Chondrocyte (in vitro differentiated cells): ENCODE data around the gene S100A16. TPM values are rescaled to one million over a fixed set of nuclear protein-coding genes. Genes with fewer than 3 reads are reported as not detected.
A peak's percentile ranks its signal among the peaks of the same experiment; 100 is the strongest.
"Not testable (repeated sequence)": the region's sequence is repeated elsewhere in the genome, so short reads cannot be mapped to it uniquely, and the experiment has no call there.

Experiments
- DNase-seq: peaks from one replicate; pipeline ENCODE4 v3.0.0; 2021; ENCODE audit warnings: mixed read lengths, low spot score
- H3K27ac Mint-ChIP-seq: one replicate; pipeline ENCODE4 v1.8.0; 2021; ENCODE audit warnings: mild to moderate bottlenecking, moderate library complexity, mixed read lengths; ENCODE audit not compliant: unreplicated experiment
- H3K27me3 Mint-ChIP-seq: 2 replicates; pipeline ENCODE4 v1.8.0; 2021; ENCODE audit warnings: low read depth, mixed read lengths
- H3K36me3 Mint-ChIP-seq: 2 replicates; pipeline ENCODE4 v1.8.0; 2021; ENCODE audit warnings: low read depth, mixed read lengths
- H3K4me1 Mint-ChIP-seq: 2 replicates; pipeline ENCODE4 v1.8.0; 2021; ENCODE audit warnings: low read depth, mild to moderate bottlenecking, mixed read lengths
- H3K4me3 Mint-ChIP-seq: one replicate; pipeline ENCODE4 v1.8.0; 2021; ENCODE audit warnings: mild to moderate bottlenecking, moderate library complexity, mixed read lengths; ENCODE audit not compliant: unreplicated experiment
- H3K9me3 Mint-ChIP-seq: 2 replicates; pipeline ENCODE4 v1.8.0; 2021; ENCODE audit warnings: low read depth, mixed read lengths
- total RNA-seq: library from RNA; stranded (reverse); gene quantifications from 3 replicates; pipeline ENCODE4 v1.2.1, GENCODE V29; 2021
- TF ChIP-seq, protein P1 (sequence below): fragments of 200-600 bp; sonication (generic); IDR thresholded peaks from 2 replicates; pipeline ENCODE4 v1.5.0; 2021; ENCODE audit warnings: antibody characterized with exemption, mild to moderate bottlenecking, moderate library complexity

The S100A16 gene
- total RNA-seq, 1 donor from 2014 or later: 111 TPM

DNA sequence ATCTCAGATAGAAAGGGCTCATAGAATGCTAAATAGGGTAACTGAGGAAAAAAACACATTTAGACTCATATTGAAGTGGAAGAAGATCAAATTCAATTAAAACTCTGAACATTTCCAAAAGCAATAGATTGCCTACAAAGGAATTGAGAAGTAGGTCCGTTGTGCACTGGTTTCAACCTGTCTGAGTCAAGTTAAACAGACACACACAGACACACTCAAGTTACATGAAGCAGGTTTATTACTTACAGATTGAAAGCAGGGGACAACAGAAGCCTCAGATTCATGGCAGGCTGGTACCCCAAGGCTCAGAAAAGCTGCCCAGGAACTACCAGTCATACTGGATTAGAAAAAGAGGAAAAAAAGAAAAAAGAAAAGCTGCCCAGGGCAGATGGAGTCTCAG is 26.6 kb downstream of the S100A16 start:
- Mint-ChIP-seq H3K4me1 (peaks cover 11% of the 10 kb centered on the region), H3K36me3 (no peaks in the 10 kb centered on the region), H3K4me3 (no peak overlapping the region), H3K9me3 (no peaks in the 10 kb centered on the region), H3K27ac (peak overlapping the region; percentile 33), H3K27me3 (no peaks in the 10 kb centered on the region)
- DNase-seq: no peak
- TF ChIP-seq, protein P1, sequence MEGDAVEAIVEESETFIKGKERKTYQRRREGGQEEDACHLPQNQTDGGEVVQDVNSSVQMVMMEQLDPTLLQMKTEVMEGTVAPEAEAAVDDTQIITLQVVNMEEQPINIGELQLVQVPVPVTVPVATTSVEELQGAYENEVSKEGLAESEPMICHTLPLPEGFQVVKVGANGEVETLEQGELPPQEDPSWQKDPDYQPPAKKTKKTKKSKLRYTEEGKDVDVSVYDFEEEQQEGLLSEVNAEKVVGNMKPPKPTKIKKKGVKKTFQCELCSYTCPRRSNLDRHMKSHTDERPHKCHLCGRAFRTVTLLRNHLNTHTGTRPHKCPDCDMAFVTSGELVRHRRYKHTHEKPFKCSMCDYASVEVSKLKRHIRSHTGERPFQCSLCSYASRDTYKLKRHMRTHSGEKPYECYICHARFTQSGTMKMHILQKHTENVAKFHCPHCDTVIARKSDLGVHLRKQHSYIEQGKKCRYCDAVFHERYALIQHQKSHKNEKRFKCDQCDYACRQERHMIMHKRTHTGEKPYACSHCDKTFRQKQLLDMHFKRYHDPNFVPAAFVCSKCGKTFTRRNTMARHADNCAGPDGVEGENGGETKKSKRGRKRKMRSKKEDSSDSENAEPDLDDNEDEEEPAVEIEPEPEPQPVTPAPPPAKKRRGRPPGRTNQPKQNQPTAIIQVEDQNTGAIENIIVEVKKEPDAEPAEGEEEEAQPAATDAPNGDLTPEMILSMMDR: no peak

DNA sequence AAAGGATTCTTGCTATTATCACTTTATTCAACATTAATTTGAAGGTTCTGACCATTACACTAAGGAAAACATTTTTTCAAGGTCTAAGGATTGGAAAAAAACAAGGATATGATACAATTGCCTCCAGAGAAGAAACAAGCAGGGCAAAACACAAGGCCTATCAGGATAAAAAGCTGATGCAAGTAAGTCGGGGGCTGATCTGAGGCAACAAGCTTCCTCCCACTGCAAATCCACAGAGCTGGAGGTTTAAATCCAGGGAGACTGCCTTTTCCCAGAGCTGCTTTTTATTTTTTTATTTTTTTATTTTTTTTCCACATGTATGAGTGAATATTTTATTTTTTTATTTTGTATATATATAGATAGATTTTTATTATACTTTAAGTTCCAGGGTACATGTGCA is 27.9 kb downstream of the S100A16 start:
- no peak for DNase-seq
- no peaks in the 10 kb centered on the region for H3K9me3 Mint-ChIP-seq
- no peaks in the 10 kb centered on the region for H3K36me3 Mint-ChIP-seq
- H3K27me3 Mint-ChIP-seq: no peaks in the 10 kb centered on the region
- H3K27ac Mint-ChIP-seq: no peak overlapping the region
- TF ChIP-seq, protein P1: no peak
- H3K4me3 Mint-ChIP-seq: no peak overlapping the region
- peaks cover 11% of the 10 kb centered on the region for H3K4me1 Mint-ChIP-seq

DNA sequence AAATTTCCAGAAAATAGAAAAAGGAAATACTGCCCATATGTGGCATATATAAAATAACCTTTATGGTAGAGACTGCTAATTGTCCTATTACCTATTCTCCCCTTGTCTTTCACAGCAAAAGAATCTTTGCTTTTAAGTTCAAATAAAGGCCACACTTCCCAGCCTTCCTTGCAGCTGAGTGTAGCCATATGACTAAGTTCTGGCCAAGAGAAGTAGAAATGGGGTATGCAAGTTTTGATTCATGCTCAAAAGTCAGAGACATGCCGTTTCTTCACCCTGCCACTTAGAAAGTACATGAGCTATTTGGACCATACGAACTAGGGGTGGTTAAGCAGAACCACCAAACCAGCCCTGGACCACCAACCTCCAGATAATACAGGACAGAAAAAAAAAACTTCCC is 29.0 kb downstream of the S100A16 start:
- Mint-ChIP-seq H3K9me3 (no peaks in the 10 kb centered on the region), H3K4me3 (no peak overlapping the region), H3K4me1 (peaks cover 11% of the 10 kb centered on the region), H3K27ac (no peak overlapping the region), H3K36me3 (no peaks in the 10 kb centered on the region), H3K27me3 (no peaks in the 10 kb centered on the region)
- DNase-seq: no peak
- TF ChIP-seq, protein P1: no peak

DNA sequence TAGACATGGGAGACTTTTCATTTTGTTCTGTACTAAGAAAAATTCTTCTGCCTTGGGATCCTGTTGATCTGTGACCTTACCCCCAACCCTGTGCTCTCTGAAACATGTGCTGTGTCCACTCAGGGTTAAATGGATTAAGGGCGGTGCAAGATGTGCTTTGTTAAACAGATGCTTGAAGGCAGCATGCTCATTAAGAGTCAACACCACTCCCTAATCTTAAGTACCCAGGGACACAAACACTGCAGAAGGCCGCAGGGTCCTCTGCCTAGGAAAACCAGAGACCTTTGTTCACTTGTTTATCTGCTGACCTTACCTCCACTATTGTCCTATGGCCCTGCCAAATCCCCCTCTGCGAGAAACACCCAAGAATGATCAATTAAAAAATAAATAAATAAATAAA is 29.4 kb downstream of the S100A16 start:
- not testable (repeated sequence) for H3K27me3 Mint-ChIP-seq, H3K4me3 Mint-ChIP-seq, H3K36me3 Mint-ChIP-seq, H3K27ac Mint-ChIP-seq, DNase-seq, H3K9me3 Mint-ChIP-seq
- peaks cover 15% of the 10 kb centered on the region for H3K4me1 Mint-ChIP-seq

DNA sequence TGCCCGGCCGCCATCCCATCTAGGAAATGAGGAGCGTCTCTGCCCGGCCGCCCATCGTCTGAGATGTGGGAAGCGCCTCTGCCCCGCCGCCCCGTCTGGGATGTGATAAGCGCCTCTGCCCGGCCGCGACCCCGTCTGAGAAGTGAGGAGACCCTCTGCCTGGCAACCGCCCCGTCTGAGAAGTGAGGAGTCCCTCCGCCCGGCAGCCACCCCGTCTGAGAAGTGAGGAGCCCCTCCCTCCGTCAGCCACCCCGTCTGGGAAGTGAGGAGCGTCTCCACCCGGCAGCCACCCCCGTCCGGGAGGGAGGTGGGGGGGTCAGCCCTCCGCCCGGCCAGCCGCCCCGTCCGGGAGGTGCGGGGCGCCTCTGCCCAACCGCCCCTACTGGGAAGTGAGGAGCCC is 30.1 kb downstream of the S100A16 start:
- H3K4me1 Mint-ChIP-seq: peaks cover 21% of the 10 kb centered on the region
- not testable (repeated sequence) for H3K9me3 Mint-ChIP-seq, H3K27me3 Mint-ChIP-seq, H3K36me3 Mint-ChIP-seq, H3K27ac Mint-ChIP-seq, H3K4me3 Mint-ChIP-seq, DNase-seq

DNA sequence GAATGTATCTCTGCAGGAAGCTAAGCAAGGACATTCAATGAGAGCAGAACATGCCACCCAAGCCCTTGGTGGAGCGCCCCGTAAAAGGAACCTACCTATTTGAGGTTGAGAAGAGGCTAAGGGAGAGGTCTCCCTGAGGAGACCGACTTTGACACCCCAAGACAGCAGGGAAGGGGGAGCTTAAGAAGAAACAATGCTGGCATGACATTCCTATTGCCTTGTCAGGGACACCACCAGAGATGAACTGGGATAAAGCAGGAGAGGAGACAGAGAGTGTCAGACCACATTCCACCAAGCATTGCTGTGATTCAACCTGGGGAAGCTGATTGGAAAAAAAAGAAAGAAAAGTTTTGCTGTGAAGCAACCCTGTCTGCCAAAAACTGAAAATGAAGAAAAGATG is 34.0 kb downstream of the S100A16 start:
- Mint-ChIP-seq H3K36me3 (no peaks in the 10 kb centered on the region), H3K27ac (no peak overlapping the region)

More for the DNA sequence above, 34.0 kb downstream of the S100A16 start:
- no peak for DNase-seq
- Mint-ChIP-seq H3K4me1 (peaks cover 14% of the 10 kb centered on the region), H3K4me3 (no peak overlapping the region), H3K27me3 (no peaks in the 10 kb centered on the region), H3K9me3 (no peaks in the 10 kb centered on the region)
- TF ChIP-seq, protein P1: no peak
